PC-3 (cell line): ENCODE data around the gene ADCY10. TPM values are rescaled to one million over a fixed set of nuclear protein-coding genes. Genes with fewer than 3 reads are reported as not detected.

Experiments
- ATAC-seq: fragments of 200-7000 bp; cut with Tn5 transposase; 2 replicates; pipeline ENCODE4 v1.9.1; 2020; ENCODE audit warnings: mild to moderate bottlenecking, moderate library complexity
- BruUV-seq: library from RNA; stranded (reverse); fragments of 400-500 nt; replicated peaks from 2 replicates; lab custom pipeline; 2021; lab: Mats Ljungman, UMichigan
- CTCF ChIA-PET: fragments of 300-600 bp; sonication (Branson Sonifier 250); formaldehyde crosslinking; loops from one replicate; lab custom pipeline; 2022; ENCODE audit warnings: antibody characterized with exemption; lab: Charles Lee
- POLR2A ChIA-PET: fragments of 300-600 bp; sonication (Branson Sonifier 250); formaldehyde crosslinking; loops from one replicate; lab custom pipeline; 2022; ENCODE audit warnings: antibody characterized with exemption; ENCODE audit not compliant: unreplicated experiment; lab: Charles Lee
- DNase-seq: peaks from one replicate; pipeline ENCODE4 v3.0.0-alpha.2; 2015
- H2AFZ ChIP-seq: fragments of 300-600 bp; sonication (generic); 2 replicates; pipeline ENCODE4 v1.6.0; 2016; ENCODE audit warnings: antibody characterized with exemption, low read length
- H3F3A ChIP-seq: fragments of 300-600 bp; sonication (generic); one replicate; pipeline ENCODE4 v1.6.0; 2017; ENCODE audit warnings: antibody characterized with exemption, low read length, control low read depth, mild to moderate bottlenecking; ENCODE audit not compliant: unreplicated experiment
- H3K27ac ChIP-seq: fragments of 300-600 bp; sonication (generic); 2 replicates; pipeline ENCODE4 v1.5.1; 2016; ENCODE audit warnings: mild to moderate bottlenecking, low read length
- H3K27me3 ChIP-seq: fragments of 300-600 bp; sonication (generic); 2 replicates; pipeline ENCODE4 v1.6.1; 2016; ENCODE audit warnings: low read length, mixed read lengths
- H3K36me3 ChIP-seq: fragments of 300-600 bp; sonication (generic); 2 replicates; pipeline ENCODE4 v1.6.1; 2016; ENCODE audit warnings: low read depth, mixed run types, low read length, mixed read lengths
- H3K4me1 ChIP-seq: fragments of 300-600 bp; sonication (generic); 2 replicates; pipeline ENCODE4 v1.5.1; 2016; ENCODE audit warnings: low read length; ENCODE audit not compliant: insufficient read depth
- H3K4me2 ChIP-seq: fragments of 300-600 bp; sonication (generic); 2 replicates; pipeline ENCODE4 v1.6.0; 2016; ENCODE audit warnings: low read length
- H3K4me3 ChIP-seq: fragments of 300-600 bp; sonication (generic); 2 replicates; pipeline ENCODE4 v1.5.1; 2016; ENCODE audit warnings: mild to moderate bottlenecking, low read length, mixed read lengths
- H3K79me2 ChIP-seq: fragments of 300-600 bp; sonication (generic); 2 replicates; pipeline ENCODE4 v1.6.1; 2017; ENCODE audit warnings: low read length, mixed read lengths
- H3K9ac ChIP-seq: fragments of 300-600 bp; sonication (generic); 2 replicates; pipeline ENCODE4 v1.6.0; 2016; ENCODE audit warnings: mild to moderate bottlenecking, low read length
- H3K9me2 ChIP-seq: fragments of 300-600 bp; sonication (generic); replicated peaks from 2 replicates; pipeline ENCODE4 v1.6.1; 2016; ENCODE audit warnings: mixed run types, low read length, mixed read lengths
- H3K9me3 ChIP-seq: fragments of 300-600 bp; sonication (generic); 2 replicates; pipeline ENCODE4 v1.6.1; 2016; ENCODE audit warnings: low read length, mixed read lengths
- H4K20me1 ChIP-seq: fragments of 300-600 bp; sonication (generic); 2 replicates; pipeline ENCODE4 v1.6.1; 2016; ENCODE audit warnings: low read length, mixed read lengths
- CTCF ChIP-seq: fragments of 300-600 bp; sonication (generic); conservative IDR thresholded peaks from 2 replicates; pipeline ENCODE4 v1.5.1; 2017; ENCODE audit warnings: antibody characterized with exemption, low read depth, mild to moderate bottlenecking, low read length
- EZH2 ChIP-seq: fragments of 300-600 bp; sonication (generic); IDR thresholded peaks from one replicate; pipeline ENCODE4 v1.6.1; 2017; ENCODE audit warnings: antibody characterized with exemption, mild to moderate bottlenecking, low read length; ENCODE audit not compliant: unreplicated experiment
- EZH2phosphoT487 ChIP-seq: fragments of 300-600 bp; sonication (generic); IDR thresholded peaks from 2 replicates; pipeline ENCODE4 v1.6.1; 2018; ENCODE audit warnings: mild to moderate bottlenecking, antibody characterized with exemption, low read length, borderline replicate concordance
- intact Hi-C: fragments of 100-400 bp; cut with micrococcal nuclease; formaldehyde crosslinking; loops from 2 replicates; pipeline ENCODE4 v1.9.0; 2023
- total RNA-seq: library from RNA; depleted of rRNA; stranded (reverse); fragments of >200 nt; gene quantifications from 2 replicates; pipeline ENCODE4 v1.2.3, GENCODE V29; 2014

The ADCY10 gene
- total RNA-seq, 1 experiment from 2014 or later: not detected

- TF ChIP-seq CTCF: no peak
- no peak for TF ChIP-seq EZH2phosphoT487
- TF ChIP-seq EZH2: no peak
- intact Hi-C loops: no loop called here
- no peak overlapping the region for H3K4me2 ChIP-seq
- ChIA-PET CTCF (no interaction called here), POLR2A (no interaction called here)
- no peak overlapping the region for H2AFZ ChIP-seq
- H3K36me3 ChIP-seq: no peaks in the 10 kb centered on the region
- H3K4me3 ChIP-seq: no peak overlapping the region
- no peaks in the 10 kb centered on the region for H3K9me2 ChIP-seq
- no peak overlapping the region for H3K9ac ChIP-seq
- no peaks in the 10 kb centered on the region for H3K9me3 ChIP-seq
- H4K20me1 ChIP-seq: no peaks in the 10 kb centered on the region
- BruUV-seq: no TSS peak
- ATAC-seq: no peak
- H3K27me3 ChIP-seq: no peaks in the 10 kb centered on the region
- H3K79me2 ChIP-seq: no peaks in the 10 kb centered on the region
- H3K27ac ChIP-seq: no peak overlapping the region
- no peak for DNase-seq
- H3K4me1 ChIP-seq: peaks cover 16% of the 10 kb centered on the region
- no peaks in the 10 kb centered on the region for H3F3A ChIP-seq
Measured at GRCh38 chr1:167882376-167882775, 31.6 kb downstream of the ADCY10 start.

- no peaks in the 10 kb centered on the region for H3K9me2 ChIP-seq
- ChIA-PET CTCF (no interaction called here), POLR2A (no interaction called here)
- H3K9me3 ChIP-seq: no peaks in the 10 kb centered on the region
- no peaks in the 10 kb centered on the region for H3K36me3 ChIP-seq
- TF ChIP-seq EZH2 (no peak), CTCF (no peak), EZH2phosphoT487 (no peak)
- H3K27ac ChIP-seq: peak overlapping the region; percentile 71
- H3K27me3 ChIP-seq: no peaks in the 10 kb centered on the region
- intact Hi-C loops: no loop called here
- peak overlapping the region; percentile 55 for H3K4me2 ChIP-seq
- no peak overlapping the region for H3K4me3 ChIP-seq
- H3K4me1 ChIP-seq: peaks cover 16% of the 10 kb centered on the region
- no peaks in the 10 kb centered on the region for H4K20me1 ChIP-seq
- DNase-seq (peak; percentile 84), ATAC-seq (peak; percentile 97)
- no peaks in the 10 kb centered on the region for H3F3A ChIP-seq
- peak overlapping the region; percentile 5; the same call in 1 of the 2 replicates for H3K9ac ChIP-seq
- no TSS peak for BruUV-seq
- H2AFZ ChIP-seq: no peak overlapping the region
- H3K79me2 ChIP-seq: no peaks in the 10 kb centered on the region
Measured at GRCh38 chr1:167881786-167882185, 32.1 kb downstream of the ADCY10 start.

- BruUV-seq: no TSS peak
Measured at GRCh38 chr1:167881069-167881468, 32.9 kb downstream of the ADCY10 start.

More at GRCh38 chr1:167881069-167881468, 32.9 kb downstream of the ADCY10 start:
- no peaks in the 10 kb centered on the region for H3F3A ChIP-seq
- peak overlapping the region; percentile 55 for H3K4me2 ChIP-seq
- H3K4me1 ChIP-seq: peaks cover 16% of the 10 kb centered on the region
- ATAC-seq (peak; percentile 76), DNase-seq (peak; percentile 75)
- CTCF ChIA-PET: no interaction called here
- H3K9me2 ChIP-seq: no peaks in the 10 kb centered on the region
- peak overlapping the region; percentile 5; the same call in 1 of the 2 replicates for H3K9ac ChIP-seq
- peak overlapping the region; percentile 71 for H3K27ac ChIP-seq
- H3K79me2 ChIP-seq: no peaks in the 10 kb centered on the region
- no peaks in the 10 kb centered on the region for H3K36me3 ChIP-seq
- no peaks in the 10 kb centered on the region for H3K9me3 ChIP-seq
- no peak overlapping the region for H2AFZ ChIP-seq
- H4K20me1 ChIP-seq: no peaks in the 10 kb centered on the region
- no peak overlapping the region for H3K4me3 ChIP-seq
- no peaks in the 10 kb centered on the region for H3K27me3 ChIP-seq
- intact Hi-C loops: no loop called here
- TF ChIP-seq CTCF: no peak
- no peak for TF ChIP-seq EZH2
- TF ChIP-seq EZH2phosphoT487: no peak
- POLR2A ChIA-PET: no interaction called here
